GOT3 (cell line): ENCODE results near the gene CATSPERE.
"Not testable (repeated sequence)": the region's sequence is repeated elsewhere in the genome, so short reads cannot be mapped to it uniquely, and the experiment has no call there.

Experiments
- DNase-seq: peaks from one replicate; lab custom pipeline; 2025; ENCODE audit warnings: mixed read lengths; lab: John Stamatoyannopoulos, UW

Gene CATSPERE

GRCh38 chr1:244552336-244552735 is 91.3 kb downstream of the CATSPERE start:
- no peak for DNase-seq

- DNase-seq: no peak
These were observed 95.2 kb downstream of the CATSPERE start for GRCh38 chr1:244556263-244556662.

DNA sequence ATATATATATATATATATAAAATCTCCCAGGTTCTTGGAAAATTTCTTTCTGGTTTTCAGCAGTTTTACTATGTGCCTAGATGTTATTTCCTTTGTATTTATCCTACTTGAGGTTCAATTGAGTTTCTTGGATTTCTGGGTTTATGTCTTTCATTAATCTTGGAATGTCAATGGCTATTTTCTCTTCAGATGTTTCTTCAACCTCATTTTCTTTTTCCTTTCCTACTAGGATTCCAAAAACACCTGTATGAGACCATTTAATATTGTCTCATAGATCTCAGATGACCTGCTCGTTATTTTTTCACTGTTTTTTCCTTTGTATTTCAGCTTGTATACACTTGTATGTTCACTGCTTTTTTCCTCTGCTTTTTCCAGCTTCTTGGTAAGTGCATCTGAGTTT is 96.5 kb downstream of the CATSPERE start:
- no peak for DNase-seq

DNA sequence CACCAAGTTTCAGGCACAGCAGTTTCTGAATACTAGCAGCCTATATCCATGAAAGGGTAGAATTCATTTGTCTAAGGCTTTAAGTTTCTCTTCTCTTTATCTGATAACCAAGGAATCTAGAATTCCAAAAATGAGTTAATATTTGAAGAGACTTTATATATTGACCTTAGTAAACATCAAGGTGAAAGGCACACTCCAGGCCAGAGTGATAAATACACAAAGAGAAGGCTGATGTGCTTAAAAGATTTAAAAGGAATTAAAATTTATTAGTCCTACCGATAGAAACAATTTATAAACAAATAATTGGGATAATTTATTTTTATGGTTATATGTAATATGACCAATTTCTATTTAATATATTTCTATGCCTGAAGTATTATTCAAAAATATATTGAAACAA is 98.5 kb downstream of the CATSPERE start:
- no peak for DNase-seq

DNA sequence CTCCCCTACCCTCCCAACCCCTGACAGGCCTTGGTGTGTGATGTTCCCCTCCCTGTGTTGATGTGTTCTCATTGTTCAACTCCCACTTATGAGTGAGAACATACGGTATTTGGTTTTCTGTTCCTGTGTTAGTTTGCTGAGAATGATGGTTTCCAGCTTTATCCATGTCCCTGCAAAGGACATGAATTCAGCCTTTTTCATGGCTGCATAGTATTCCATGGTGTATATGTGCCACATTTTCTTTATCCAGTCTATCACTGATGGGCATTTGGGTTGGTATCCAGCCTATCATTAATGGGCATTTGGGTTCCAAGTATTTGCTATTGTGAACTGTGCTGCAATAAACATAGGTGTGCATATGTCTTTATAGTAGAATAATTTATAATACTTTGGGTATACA is 101.8 kb downstream of the CATSPERE start:
- not testable (repeated sequence) for DNase-seq

GRCh38 chr1:244573768-244574167 is 112.7 kb downstream of the CATSPERE start:
- DNase-seq: no peak

DNA sequence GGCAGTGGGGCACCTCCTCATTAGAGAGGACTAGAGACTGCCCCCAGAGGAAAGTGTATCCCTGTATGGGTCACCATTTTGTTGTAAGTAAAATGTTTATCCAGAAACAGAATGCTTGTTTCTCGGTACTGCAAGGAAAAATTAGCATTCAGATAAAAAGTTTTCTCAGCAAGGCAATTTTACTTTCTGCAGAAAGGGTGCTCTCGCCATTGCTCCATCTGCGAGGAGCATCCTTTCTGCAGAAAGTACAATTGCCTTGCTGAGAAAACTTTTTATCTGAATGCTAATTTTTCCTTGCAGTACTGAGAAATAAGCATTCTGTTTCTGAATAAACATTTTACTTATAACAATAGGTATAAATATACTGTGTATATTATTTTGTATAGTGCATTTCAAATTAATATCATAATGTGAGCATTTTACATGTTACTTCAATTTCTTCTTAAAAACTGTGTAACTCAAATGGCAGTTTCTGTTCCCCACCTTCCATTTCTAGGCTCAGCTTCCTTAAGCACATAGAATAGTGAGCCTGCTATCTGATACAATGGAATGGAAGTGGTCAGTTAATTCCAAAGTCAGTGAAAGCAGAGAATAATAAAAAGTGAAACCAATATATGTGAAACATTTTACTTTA is 115.3 kb downstream of the CATSPERE start:
- DNase-seq: no peak

DNA sequence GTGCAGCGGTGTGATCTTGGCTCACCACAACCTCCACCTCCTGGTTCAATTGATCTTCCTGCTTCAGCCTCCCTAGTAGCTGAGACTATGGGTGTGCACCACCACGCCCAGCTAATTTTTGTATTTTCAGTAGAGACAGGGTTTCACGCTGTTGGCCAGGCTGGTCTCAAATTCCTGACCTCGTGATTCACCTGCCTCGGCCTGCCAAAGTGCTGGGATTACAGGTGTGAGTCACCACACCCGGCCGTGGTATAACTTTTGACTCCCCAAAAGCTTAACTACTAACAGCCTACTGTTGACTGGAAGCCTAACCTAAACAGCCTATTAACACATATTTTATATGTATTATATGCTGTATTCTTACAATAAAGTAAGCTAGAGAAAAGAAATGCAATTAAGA is 117.1 kb downstream of the CATSPERE start:
- not testable (repeated sequence) for DNase-seq

- no peak for DNase-seq
These were observed 122.4 kb downstream of the CATSPERE start for GRCh38 chr1:244583358-244583982.

DNA sequence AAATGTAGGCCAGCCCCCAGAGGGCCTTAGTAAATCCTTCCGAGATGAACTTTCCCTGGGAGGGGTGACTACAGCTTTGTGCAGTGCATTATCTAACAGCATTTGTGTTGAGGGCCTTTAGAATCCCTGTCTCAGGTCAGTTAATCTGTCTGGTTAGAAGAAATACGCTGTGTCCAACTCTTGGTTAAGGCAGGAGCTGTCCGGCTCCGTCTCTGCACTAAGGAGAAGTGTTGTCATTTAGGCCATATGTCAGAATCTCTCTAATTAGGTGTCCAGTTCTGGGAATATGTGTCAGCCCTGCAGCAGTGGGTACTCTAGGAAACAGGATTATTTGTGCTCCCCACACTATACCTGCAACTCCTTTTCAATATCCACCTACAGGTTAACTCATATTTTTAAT is 124.8 kb downstream of the CATSPERE start:
- no peak for DNase-seq

- DNase-seq: no peak
These were observed 129.6 kb downstream of the CATSPERE start for GRCh38 chr1:244590670-244591069.

- no peak for DNase-seq
These were observed 137.5 kb downstream of the CATSPERE start for GRCh38 chr1:244598611-244599010.

GRCh38 chr1:244599937-244600350 is 138.9 kb downstream of the CATSPERE start:
- no peak for DNase-seq

- DNase-seq: no peak
These were observed 140.3 kb downstream of the CATSPERE start for GRCh38 chr1:244601336-244601735.

DNA sequence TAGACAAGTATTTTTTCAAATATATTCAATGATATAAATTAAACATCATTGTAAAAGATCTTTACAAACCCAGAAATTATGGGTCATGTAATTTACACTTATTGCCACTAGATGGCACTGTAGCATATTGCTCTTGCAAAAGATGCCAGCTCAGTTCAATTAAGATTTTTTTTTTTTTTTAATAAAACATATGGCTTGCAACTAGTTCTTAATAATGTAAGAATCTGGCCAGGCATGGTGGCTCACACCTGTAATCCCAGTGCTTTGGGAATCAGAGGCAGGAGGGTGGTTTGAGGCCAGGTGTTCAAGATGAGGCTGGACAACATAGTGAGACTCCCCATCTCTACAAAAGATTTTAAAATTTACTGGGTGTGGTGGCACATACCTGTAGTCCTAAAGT is 142.4 kb downstream of the CATSPERE start:
- DNase-seq: no peak

GRCh38 chr1:244605835-244606370 is 144.8 kb downstream of the CATSPERE start:
- no peak for DNase-seq

GRCh38 chr1:244614113-244614836 is 153.2 kb downstream of the CATSPERE start:
- no peak for DNase-seq

- DNase-seq: no peak
These were observed 153.8 kb downstream of the CATSPERE start for GRCh38 chr1:244614879-244615278.

- no peak for DNase-seq
These were observed 154.2 kb downstream of the CATSPERE start for GRCh38 chr1:244615301-244615700.

GRCh38 chr1:244626709-244627108 is 165.6 kb downstream of the CATSPERE start:
- DNase-seq: no peak

DNA sequence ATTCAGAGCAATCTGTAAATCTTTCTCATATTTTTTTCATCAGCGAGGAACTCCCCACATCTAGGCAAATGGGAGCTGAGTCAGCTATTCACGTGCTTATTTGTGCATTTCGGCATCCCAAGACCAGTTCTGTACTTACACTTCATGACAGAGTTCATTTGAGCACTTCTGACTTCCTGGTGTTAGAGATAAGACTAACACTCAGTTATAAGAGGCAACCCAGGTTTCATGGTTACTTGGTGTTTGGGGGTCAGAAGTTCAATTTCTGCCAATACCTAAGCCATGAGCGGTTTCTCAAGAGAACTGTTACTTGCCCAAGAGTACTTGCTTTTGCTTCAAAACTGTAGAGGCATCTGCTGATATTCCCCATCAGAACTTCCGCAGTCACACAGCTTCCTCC is 167.7 kb downstream of the CATSPERE start:
- no peak for DNase-seq

GRCh38 chr1:244633140-244633539 is 172.1 kb downstream of the CATSPERE start:
- no peak for DNase-seq

DNA sequence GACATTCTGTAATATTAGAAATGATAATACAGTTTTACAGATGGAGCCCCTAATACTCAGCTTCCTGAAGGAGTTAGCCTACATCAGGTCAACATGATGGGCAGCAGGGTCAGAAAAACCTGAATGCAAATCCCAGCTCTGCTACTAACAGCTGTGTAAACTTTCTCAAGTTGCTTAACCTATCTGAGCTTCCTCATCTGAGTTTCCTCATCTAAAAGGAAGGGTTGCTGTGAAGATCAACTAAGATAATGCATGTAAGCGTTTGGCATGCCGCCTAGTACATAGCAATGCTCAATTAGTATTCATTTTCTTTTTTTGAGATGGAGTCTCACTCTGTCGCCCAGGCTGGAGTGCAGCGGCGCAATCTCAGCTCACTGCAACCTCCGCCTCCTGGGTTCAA is 173.5 kb downstream of the CATSPERE start:
- no peak for DNase-seq
